ENCODE measurements around the gene AREL1. TPM values are rescaled to one million over a fixed set of nuclear protein-coding genes. Genes with fewer than 3 reads are reported as not detected.

The AREL1 gene
- total and polyA plus RNA-seq, 2 donors, result 12.2 to 15.5 TPM

DNA sequence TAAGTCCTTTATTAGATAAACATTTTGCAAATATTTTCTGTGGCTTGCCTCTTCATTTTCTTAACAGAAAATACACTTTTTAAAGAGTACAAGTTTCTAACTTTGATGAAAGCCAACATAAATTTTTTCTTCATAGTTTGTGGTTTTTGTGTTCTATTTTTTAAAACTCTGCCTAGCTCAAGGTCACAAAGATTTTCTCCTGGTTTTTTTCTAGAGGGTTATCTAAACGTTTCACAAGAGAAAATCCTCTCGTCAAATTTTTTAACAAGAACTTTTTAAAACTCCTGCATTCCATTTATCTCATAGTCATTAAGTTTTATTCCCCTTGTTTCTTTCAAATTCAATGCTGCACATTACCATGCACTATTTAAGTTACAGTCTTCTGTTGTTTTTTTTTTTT, 8.2 kb downstream of the AREL1 start:
- no peak overlapping the region for H3K27ac ChIP-seq (ENCODE audit: low read depth in 1 of 2, low read length in 1 of 2)
- H3K36me3 ChIP-seq (ENCODE audit: control insufficient read depth in 2 of 2, insufficient read depth in 2 of 2, low read length in 1 of 2), result peaks cover 0 to 2% of the 10 kb centered on the region in 2 donors
- no peaks in the 10 kb centered on the region for H3K27me3 ChIP-seq (ENCODE audit: control insufficient read depth in 2 of 2, insufficient read depth in 1 of 2, low read length in 1 of 2)
- H3K9me3 ChIP-seq (ENCODE audit: control insufficient read depth in 2 of 2, insufficient read depth in 1 of 2, low read length in 1 of 2), result peaks cover 2 to 8% of the 10 kb centered on the region in 2 donors
- 39% methylated on average over 2 of the region's 2 CpGs for WGBS
- H3K4me1 ChIP-seq (ENCODE audit: control insufficient read depth in 2 of 2, insufficient read depth in 2 of 2, low read length in 2 of 2), result no peaks in the 10 kb centered on the region
- no peak for DNase-seq (ENCODE audit: low read depth in 6 of 9, low spot score in 9 of 9)
- H3K4me3 ChIP-seq (ENCODE audit: low read length in 2 of 2), result no peak overlapping the region

DNA sequence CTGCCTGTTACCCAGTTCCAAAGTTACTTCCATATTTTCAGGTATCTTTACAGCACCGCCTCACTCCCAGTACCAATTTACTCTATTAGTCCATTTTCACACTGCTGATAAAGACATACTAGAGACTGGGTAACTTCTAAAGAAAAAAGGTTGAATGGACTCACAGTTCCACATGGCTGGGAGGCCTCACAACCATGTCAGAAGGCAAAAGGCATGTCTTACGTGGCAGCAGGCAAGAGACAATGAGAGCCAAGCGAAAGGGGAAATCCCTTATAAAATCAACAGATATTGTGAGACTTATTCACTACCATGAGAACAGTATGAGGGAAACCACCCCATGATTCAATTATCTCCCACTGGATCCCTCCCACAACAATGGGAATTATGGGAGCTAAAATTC, 9.8 kb downstream of the AREL1 start:
- DNase-seq (ENCODE audit: low read depth in 6 of 9, low spot score in 9 of 9), result no peak
- no peak overlapping the region for H3K4me3 ChIP-seq (ENCODE audit: low read length in 2 of 2)
- H3K36me3 ChIP-seq (ENCODE audit: control insufficient read depth in 2 of 2, insufficient read depth in 2 of 2, low read length in 1 of 2), result peaks cover 0 to 2% of the 10 kb centered on the region in 2 donors
- 98% methylated on average over 3 of the region's 3 CpGs for WGBS
- H3K27ac ChIP-seq (ENCODE audit: low read depth in 1 of 2, low read length in 1 of 2), result no peak overlapping the region
- H3K27me3 ChIP-seq (ENCODE audit: control insufficient read depth in 2 of 2, insufficient read depth in 1 of 2, low read length in 1 of 2), result no peaks in the 10 kb centered on the region
- peaks cover 2 to 8% of the 10 kb centered on the region in 2 donors for H3K9me3 ChIP-seq (ENCODE audit: control insufficient read depth in 2 of 2, insufficient read depth in 1 of 2, low read length in 1 of 2)
- no peaks in the 10 kb centered on the region for H3K4me1 ChIP-seq (ENCODE audit: control insufficient read depth in 2 of 2, insufficient read depth in 2 of 2, low read length in 2 of 2)

DNA sequence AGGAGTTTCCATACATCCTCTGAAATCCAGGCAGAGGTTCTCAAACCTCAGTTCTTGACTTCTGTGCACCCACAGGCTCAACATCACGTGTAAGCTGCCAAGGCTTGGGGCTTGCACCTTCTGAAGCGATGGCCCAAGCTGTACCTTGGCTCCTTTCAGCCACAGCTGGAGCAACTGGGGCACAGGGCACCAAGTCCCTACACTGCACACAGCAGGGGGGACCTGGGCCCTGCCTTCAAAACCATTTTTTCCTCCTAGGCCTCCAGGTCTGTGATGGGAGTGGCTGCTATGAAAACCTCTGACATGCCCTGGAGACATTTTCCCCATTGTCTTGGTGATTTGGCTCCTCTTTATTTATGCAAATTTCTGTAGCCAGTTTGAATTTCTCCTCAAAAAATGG, 10.6 kb downstream of the AREL1 start:
- Histone ChIP-seq H3K9me3 (ENCODE audit: control insufficient read depth in 2 of 2, insufficient read depth in 1 of 2, low read length in 1 of 2) (peaks cover 2 to 8% of the 10 kb centered on the region in 2 donors), H3K27ac (ENCODE audit: low read depth in 1 of 2, low read length in 1 of 2) (no peak overlapping the region), H3K4me3 (ENCODE audit: low read length in 2 of 2) (no peak overlapping the region), H3K27me3 (ENCODE audit: control insufficient read depth in 2 of 2, insufficient read depth in 1 of 2, low read length in 1 of 2) (no peaks in the 10 kb centered on the region), H3K36me3 (ENCODE audit: control insufficient read depth in 2 of 2, insufficient read depth in 2 of 2, low read length in 1 of 2) (peaks cover 0 to 2% of the 10 kb centered on the region in 2 donors), H3K4me1 (ENCODE audit: control insufficient read depth in 2 of 2, insufficient read depth in 2 of 2, low read length in 2 of 2) (no peaks in the 10 kb centered on the region)
- DNase-seq (ENCODE audit: low read depth in 6 of 9, low spot score in 9 of 9), result no peak
- WGBS, result over 99% methylated on average over 2 of the region's 2 CpGs

- DNase-seq (ENCODE audit: low read depth in 6 of 9, low spot score in 9 of 9), result no peak
- Histone ChIP-seq H3K36me3 (ENCODE audit: control insufficient read depth in 2 of 2, insufficient read depth in 2 of 2, low read length in 1 of 2) (peaks cover 0 to 4% of the 10 kb centered on the region in 2 donors), H3K27me3 (ENCODE audit: control insufficient read depth in 2 of 2, insufficient read depth in 1 of 2, low read length in 1 of 2) (no peaks in the 10 kb centered on the region), H3K9me3 (ENCODE audit: control insufficient read depth in 2 of 2, insufficient read depth in 1 of 2, low read length in 1 of 2) (peaks cover 2 to 8% of the 10 kb centered on the region in 2 donors), H3K4me3 (ENCODE audit: low read length in 2 of 2) (no peak overlapping the region), H3K27ac (ENCODE audit: low read depth in 1 of 2, low read length in 1 of 2) (no peak overlapping the region), H3K4me1 (ENCODE audit: control insufficient read depth in 2 of 2, insufficient read depth in 2 of 2, low read length in 2 of 2) (no peaks in the 10 kb centered on the region)
- WGBS, result 95% methylated on average over 4 of the region's 4 CpGs
Measured at GRCh38 chr14:74698465-74698864, 14.4 kb downstream of the AREL1 start.

DNA sequence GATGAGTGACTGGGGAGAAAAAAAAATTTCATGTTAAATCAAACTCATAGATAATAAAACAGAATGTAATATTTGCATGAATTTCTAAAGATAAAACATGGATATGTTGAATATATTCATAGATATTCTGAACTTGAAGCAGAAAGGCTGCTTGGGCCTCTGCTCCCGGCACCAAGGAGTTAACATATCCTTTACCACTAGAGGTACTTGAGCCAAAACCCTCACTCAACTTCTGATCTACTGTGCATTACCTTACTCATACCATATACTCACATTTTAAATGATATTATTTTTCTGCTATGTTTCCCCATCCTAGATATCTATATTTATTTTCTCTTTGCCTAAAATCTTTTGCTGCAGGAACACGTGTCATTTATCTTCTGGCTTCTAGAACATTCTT, 14.9 kb downstream of the AREL1 start:
- WGBS, result 97% methylated on average over 2 of the region's 2 CpGs
- no peaks in the 10 kb centered on the region for H3K27me3 ChIP-seq (ENCODE audit: control insufficient read depth in 2 of 2, insufficient read depth in 1 of 2, low read length in 1 of 2)
- no peak for DNase-seq (ENCODE audit: low read depth in 6 of 9, low spot score in 9 of 9)
- H3K36me3 ChIP-seq (ENCODE audit: control insufficient read depth in 2 of 2, insufficient read depth in 2 of 2, low read length in 1 of 2), result peaks cover 0 to 4% of the 10 kb centered on the region in 2 donors
- no peaks in the 10 kb centered on the region for H3K4me1 ChIP-seq (ENCODE audit: control insufficient read depth in 2 of 2, insufficient read depth in 2 of 2, low read length in 2 of 2)
- peaks cover 2 to 8% of the 10 kb centered on the region in 2 donors for H3K9me3 ChIP-seq (ENCODE audit: control insufficient read depth in 2 of 2, insufficient read depth in 1 of 2, low read length in 1 of 2)
- no peak overlapping the region for H3K27ac ChIP-seq (ENCODE audit: low read depth in 1 of 2, low read length in 1 of 2)
- H3K4me3 ChIP-seq (ENCODE audit: low read length in 2 of 2), result no peak overlapping the region

GRCh38 chr14:74697543-74697942, 15.3 kb downstream of the AREL1 start:
- WGBS, result 97% methylated on average over 2 of the region's 2 CpGs
- Histone ChIP-seq H3K27ac (ENCODE audit: low read depth in 1 of 2, low read length in 1 of 2) (no peak overlapping the region), H3K4me3 (ENCODE audit: low read length in 2 of 2) (no peak overlapping the region), H3K4me1 (ENCODE audit: control insufficient read depth in 2 of 2, insufficient read depth in 2 of 2, low read length in 2 of 2) (no peaks in the 10 kb centered on the region), H3K27me3 (ENCODE audit: control insufficient read depth in 2 of 2, insufficient read depth in 1 of 2, low read length in 1 of 2) (no peaks in the 10 kb centered on the region), H3K36me3 (ENCODE audit: control insufficient read depth in 2 of 2, insufficient read depth in 2 of 2, low read length in 1 of 2) (peaks cover 0 to 4% of the 10 kb centered on the region in 2 donors), H3K9me3 (ENCODE audit: control insufficient read depth in 2 of 2, insufficient read depth in 1 of 2, low read length in 1 of 2) (peaks cover 2 to 8% of the 10 kb centered on the region in 2 donors)
- DNase-seq (ENCODE audit: low read depth in 6 of 9, low spot score in 9 of 9), result no peak

- H3K27ac ChIP-seq (ENCODE audit: low read depth in 1 of 2, low read length in 1 of 2), result no peak overlapping the region
- WGBS, result 95% methylated on average over 1 of the region's 1 CpG
- no peaks in the 10 kb centered on the region for H3K4me1 ChIP-seq (ENCODE audit: control insufficient read depth in 2 of 2, insufficient read depth in 2 of 2, low read length in 2 of 2)
- peaks cover 0 to 4% of the 10 kb centered on the region in 2 donors for H3K9me3 ChIP-seq (ENCODE audit: control insufficient read depth in 2 of 2, insufficient read depth in 1 of 2, low read length in 1 of 2)
- H3K4me3 ChIP-seq (ENCODE audit: low read length in 2 of 2), result no peak overlapping the region
- H3K36me3 ChIP-seq (ENCODE audit: control insufficient read depth in 2 of 2, insufficient read depth in 2 of 2, low read length in 1 of 2), result peaks cover 0 to 5% of the 10 kb centered on the region in 2 donors
- H3K27me3 ChIP-seq (ENCODE audit: control insufficient read depth in 2 of 2, insufficient read depth in 1 of 2, low read length in 1 of 2), result no peaks in the 10 kb centered on the region
- no peak for DNase-seq (ENCODE audit: low read depth in 6 of 9, low spot score in 9 of 9)
Measured at GRCh38 chr14:74697011-74697410, 15.9 kb downstream of the AREL1 start.

DNA sequence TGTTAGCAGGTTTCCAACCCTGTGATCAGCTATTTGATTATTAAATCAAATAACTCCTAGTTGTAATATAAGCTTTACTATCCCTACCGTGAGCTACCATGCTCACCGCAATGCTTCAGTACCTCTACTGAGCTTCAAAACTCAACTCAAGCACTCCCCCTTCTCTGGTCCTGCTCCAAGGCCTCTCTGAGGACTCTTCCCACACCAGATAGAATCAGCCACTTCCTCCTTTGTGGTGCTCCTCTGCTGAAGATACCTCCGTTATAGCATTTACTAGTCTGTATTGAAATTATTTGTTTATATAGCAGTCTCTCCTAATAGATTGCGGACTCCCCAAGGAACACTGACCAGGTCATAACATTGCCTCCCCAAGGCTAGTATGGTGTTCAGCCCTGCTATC, 17.5 kb downstream of the AREL1 start:
- Histone ChIP-seq H3K36me3 (ENCODE audit: control insufficient read depth in 2 of 2, insufficient read depth in 2 of 2, low read length in 1 of 2) (peaks cover 5 to 17% of the 10 kb centered on the region in 2 donors), H3K27me3 (ENCODE audit: control insufficient read depth in 2 of 2, insufficient read depth in 1 of 2, low read length in 1 of 2) (no peaks in the 10 kb centered on the region), H3K27ac (ENCODE audit: low read depth in 1 of 2, low read length in 1 of 2) (no peak overlapping the region), H3K4me3 (ENCODE audit: low read length in 2 of 2) (no peak overlapping the region), H3K4me1 (ENCODE audit: control insufficient read depth in 2 of 2, insufficient read depth in 2 of 2, low read length in 2 of 2) (no peaks in the 10 kb centered on the region), H3K9me3 (ENCODE audit: control insufficient read depth in 2 of 2, insufficient read depth in 1 of 2, low read length in 1 of 2) (no peaks in the 10 kb centered on the region)
- 69% methylated on average over 4 of the region's 4 CpGs for WGBS
- DNase-seq (ENCODE audit: low read depth in 6 of 9, low spot score in 9 of 9), result no peak

- no peak overlapping the region for H3K27ac ChIP-seq (ENCODE audit: low read depth in 1 of 2, low read length in 1 of 2)
- no peak for DNase-seq (ENCODE audit: low read depth in 6 of 9, low spot score in 9 of 9)
- H3K27me3 ChIP-seq (ENCODE audit: control insufficient read depth in 2 of 2, insufficient read depth in 1 of 2, low read length in 1 of 2), result no peaks in the 10 kb centered on the region
- H3K4me3 ChIP-seq (ENCODE audit: low read length in 2 of 2), result no peak overlapping the region
- peaks cover 18 to 33% of the 10 kb centered on the region in 2 donors for H3K36me3 ChIP-seq (ENCODE audit: control insufficient read depth in 2 of 2, insufficient read depth in 2 of 2, low read length in 1 of 2)
- no peaks in the 10 kb centered on the region for H3K4me1 ChIP-seq (ENCODE audit: control insufficient read depth in 2 of 2, insufficient read depth in 2 of 2, low read length in 2 of 2)
- no peaks in the 10 kb centered on the region for H3K9me3 ChIP-seq (ENCODE audit: control insufficient read depth in 2 of 2, insufficient read depth in 1 of 2, low read length in 1 of 2)
- 99% methylated on average over 3 of the region's 3 CpGs for WGBS
Measured at GRCh38 chr14:74693191-74693590, 19.7 kb downstream of the AREL1 start.

DNA sequence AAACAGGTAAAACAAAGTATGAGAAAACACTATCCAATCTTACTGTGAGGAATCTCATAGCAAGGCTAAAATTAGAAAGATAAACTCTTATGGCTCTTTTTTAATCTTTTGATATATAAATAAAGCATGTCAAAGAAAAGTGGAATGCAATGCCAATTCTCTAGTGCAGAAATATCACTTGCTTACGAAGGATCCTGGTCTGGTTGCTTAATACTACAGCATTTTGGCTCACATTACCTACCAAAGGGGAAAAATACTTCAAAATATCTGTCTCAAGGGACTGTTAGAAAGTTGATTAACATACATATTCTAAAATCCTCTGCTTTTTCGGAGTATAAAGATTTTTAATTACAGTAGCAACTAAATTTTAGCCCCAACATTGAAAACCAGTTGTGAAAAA, 21.4 kb downstream of the AREL1 start:
- Histone ChIP-seq H3K27me3 (ENCODE audit: control insufficient read depth in 2 of 2, insufficient read depth in 1 of 2, low read length in 1 of 2) (no peaks in the 10 kb centered on the region), H3K4me1 (ENCODE audit: control insufficient read depth in 2 of 2, insufficient read depth in 2 of 2, low read length in 2 of 2) (no peaks in the 10 kb centered on the region), H3K36me3 (ENCODE audit: control insufficient read depth in 2 of 2, insufficient read depth in 2 of 2, low read length in 1 of 2) (peaks cover 25 to 44% of the 10 kb centered on the region in 2 donors), H3K4me3 (ENCODE audit: low read length in 2 of 2) (no peak overlapping the region), H3K9me3 (ENCODE audit: control insufficient read depth in 2 of 2, insufficient read depth in 1 of 2, low read length in 1 of 2) (no peaks in the 10 kb centered on the region), H3K27ac (ENCODE audit: low read depth in 1 of 2, low read length in 1 of 2) (no peak overlapping the region)
- DNase-seq (ENCODE audit: low read depth in 6 of 9, low spot score in 9 of 9), result no peak
- 98% methylated on average over 2 of the region's 2 CpGs for WGBS

Data from thymus (tissue), 11 donors.